NCI-H2196 treated with DMSO at 0.1 percent for 48 hours (cell line): ENCODE data around the gene TMEM266.

Source experiments
- DNase-seq: peaks from one replicate; lab custom pipeline; 2025; ENCODE audit not compliant: unreplicated experiment; lab: John Stamatoyannopoulos, UW

The TMEM266 gene

DNA sequence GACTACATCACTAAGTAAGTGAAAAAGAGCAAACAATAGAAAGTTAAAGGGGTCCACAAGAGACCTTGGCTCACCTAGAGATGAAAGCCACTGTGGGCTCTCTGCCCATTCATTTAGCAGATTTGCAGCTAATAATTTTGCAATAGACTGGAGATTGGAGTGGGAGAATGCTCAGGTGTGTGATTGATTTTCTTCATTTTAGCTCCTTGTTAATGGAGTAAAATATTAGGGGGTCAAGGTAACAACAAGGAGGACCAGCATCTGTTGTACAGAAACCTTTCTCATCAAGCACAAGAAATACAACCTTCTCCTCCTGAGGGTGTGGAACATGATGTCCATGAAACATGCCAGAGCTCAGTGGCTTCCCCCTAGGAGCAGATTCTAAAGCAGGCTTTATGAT, 63.2 kb downstream of the TMEM266 start:
- DNase-seq: no peak

DNA sequence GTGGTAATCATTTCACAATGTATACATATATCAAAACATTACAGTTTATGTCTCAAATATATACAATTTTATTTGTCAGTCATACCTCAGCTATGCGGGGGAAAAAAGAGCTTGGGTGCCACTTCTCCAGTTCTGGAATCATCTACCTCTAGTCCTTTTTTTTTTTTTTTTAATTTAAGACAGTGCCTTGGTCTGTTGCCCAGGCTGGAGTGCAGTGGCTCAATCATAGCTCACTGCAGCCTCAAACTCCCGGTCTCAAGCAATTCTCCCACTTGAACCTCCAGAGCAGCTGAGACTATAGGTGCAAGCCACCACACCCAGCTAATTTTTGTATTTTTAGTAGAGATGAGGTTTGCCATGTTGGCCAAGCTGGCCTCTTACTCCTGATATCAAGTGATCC, 67.4 kb downstream of the TMEM266 start:
- DNase-seq: no peak

DNA sequence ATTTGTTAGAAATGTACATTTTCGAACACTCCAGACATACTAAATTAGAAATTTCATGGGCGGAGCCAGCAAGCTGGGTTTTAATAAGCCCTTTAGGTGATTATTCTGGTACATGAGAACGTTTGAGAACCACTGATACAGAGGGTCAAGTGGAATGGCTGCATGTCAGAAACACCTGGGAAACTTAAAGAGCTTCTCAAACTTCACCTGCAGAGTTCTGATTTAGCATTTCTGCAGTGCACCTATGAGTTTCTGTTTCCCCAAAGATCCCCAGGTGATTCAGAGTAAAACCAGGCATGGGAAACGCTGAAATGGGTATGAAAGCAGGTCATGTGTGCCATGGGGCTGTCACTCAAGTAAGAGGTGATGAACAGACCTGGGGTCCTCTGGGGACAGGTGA, 68.1 kb downstream of the TMEM266 start:
- no peak for DNase-seq

- DNase-seq: no peak
Observed at GRCh38 chr15:76134537-76134936, 74.8 kb downstream of the TMEM266 start.

GRCh38 chr15:76135516-76135915, 75.7 kb downstream of the TMEM266 start:
- DNase-seq: no peak

- DNase-seq: no peak
Observed at GRCh38 chr15:76138436-76138835, 78.7 kb downstream of the TMEM266 start.

DNA sequence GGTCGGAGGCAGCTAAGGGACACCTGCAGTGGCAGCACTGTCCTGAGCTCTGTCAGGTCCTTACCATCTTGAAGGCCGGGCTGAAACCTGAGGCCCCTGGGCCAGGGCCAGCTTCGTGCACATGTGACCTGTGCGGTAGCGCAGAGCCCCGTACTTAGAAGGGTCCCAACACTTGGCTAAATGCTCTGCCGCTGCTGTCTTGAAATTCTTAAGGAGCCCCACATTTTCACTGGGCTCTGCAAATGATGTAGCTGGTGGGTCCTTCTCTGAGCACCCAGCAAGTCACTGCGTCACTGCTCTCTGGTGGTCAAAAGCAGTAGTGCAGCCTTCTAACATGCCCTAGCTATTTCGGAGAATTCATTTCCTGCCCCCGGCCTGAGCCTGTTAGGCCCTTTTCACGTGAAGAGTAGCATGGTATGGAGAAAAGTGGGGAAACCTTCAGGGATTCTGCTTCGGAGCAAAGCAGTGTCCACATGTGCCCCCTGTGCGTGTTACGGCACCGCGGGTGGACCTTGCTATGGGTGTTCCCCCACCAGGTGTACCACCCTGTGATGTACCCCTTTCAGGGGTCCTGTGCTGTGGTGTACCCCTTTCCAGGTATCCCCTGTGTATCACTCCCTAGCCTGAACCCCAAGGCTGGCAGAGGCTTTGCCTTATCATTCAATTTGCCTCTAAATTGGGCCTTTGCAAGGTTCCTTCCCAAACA, 79.7 kb downstream of the TMEM266 start:
- DNase-seq: no peak

- no peak for DNase-seq
Observed at GRCh38 chr15:76140074-76140464, 80.3 kb downstream of the TMEM266 start.

GRCh38 chr15:76146812-76147211, 87.0 kb downstream of the TMEM266 start:
- no peak for DNase-seq

- no peak for DNase-seq
Observed at GRCh38 chr15:76147906-76148570, 88.3 kb downstream of the TMEM266 start.

DNA sequence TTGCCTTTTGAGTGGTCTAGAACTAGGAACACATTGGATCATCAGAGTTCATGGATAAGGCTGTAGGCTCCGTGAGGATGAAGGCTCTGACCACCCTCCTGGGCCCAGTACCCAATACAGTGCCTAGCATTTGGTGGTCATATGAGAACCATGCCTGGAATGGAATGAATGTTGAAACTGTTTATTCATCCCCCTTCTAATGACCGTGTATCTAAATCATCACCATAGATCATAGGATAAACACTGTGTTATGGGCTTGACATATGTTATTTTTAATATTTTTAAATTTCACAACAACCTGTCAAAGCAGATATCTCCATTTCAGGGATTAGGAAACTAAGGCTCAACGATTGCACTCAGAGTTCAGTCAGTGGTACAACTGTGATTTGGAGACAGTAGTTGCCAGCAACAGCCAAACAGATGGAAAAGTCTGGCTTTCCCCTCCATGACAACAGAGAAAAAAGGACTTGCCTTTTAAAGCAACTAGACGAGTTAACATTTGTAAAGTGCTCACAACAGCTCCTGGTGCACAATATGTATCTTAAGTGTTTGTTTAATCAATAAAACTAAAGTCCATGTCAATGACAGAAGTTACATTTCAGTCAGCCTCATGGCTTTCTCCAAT, 89.6 kb downstream of the TMEM266 start:
- DNase-seq: no peak

GRCh38 chr15:76150513-76150912, 90.7 kb downstream of the TMEM266 start:
- DNase-seq: no peak

GRCh38 chr15:76150971-76151598, 91.3 kb downstream of the TMEM266 start:
- no peak for DNase-seq

GRCh38 chr15:76151599-76151974, 91.8 kb downstream of the TMEM266 start:
- DNase-seq: no peak

- DNase-seq: no peak
Observed at GRCh38 chr15:76152197-76152596, 92.4 kb downstream of the TMEM266 start.

GRCh38 chr15:76153241-76154197, 93.7 kb downstream of the TMEM266 start:
- no peak for DNase-seq

DNA sequence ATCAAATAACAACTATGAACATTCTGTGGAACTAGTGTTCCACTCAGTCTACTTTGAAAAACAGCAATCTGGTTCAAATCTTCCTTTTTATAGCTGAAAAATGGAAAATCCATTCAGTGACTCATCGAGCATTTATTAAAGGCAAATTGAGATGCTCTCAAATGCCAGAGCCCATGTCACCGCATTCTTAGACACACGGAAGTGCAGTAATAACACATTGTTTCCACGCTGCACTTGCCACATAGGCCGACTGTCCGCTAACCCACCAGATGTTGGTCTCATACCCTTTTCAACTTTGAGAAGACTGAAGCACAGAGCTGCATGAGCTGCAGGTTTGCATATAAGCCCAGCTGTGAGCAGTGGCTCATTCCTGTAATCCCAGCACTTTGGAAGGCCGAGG, 95.9 kb downstream of the TMEM266 start:
- DNase-seq: no peak

- no peak for DNase-seq
Observed at GRCh38 chr15:76158226-76158625, 98.4 kb downstream of the TMEM266 start.

- DNase-seq: no peak
Observed at GRCh38 chr15:76158815-76159214, 99.0 kb downstream of the TMEM266 start.

DNA sequence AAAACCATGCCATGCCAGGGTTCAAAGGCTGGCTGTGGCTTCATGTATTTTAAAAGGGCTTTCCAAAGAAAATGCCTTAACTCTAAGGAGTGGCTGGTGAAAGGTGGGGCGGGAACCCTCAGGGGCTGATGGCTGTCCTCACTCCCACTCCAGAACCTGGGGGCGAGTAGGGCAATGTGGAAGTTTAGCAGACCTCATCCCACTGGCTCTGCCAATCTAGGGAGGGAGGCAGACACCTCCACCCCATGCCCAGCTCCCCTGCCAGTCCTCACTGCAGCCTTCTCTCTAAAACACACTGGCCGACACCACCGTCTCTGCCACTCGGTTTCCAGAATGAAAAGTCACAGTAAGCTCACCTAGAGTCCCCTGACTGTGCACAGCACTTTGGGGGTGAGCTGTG, 99.5 kb downstream of the TMEM266 start:
- DNase-seq: no peak
